ENCODE measurements around the gene SETD3.

GRCh38 chr14:99502989-99503421 lies 22.3 kb upstream of the SETD3 start:
- TF ChIP-seq POLR2A (IDR thresholded peaks at IDR 0.05) (no peak), CTCF (IDR thresholded peaks at IDR 0.05) (no peak)

Measured in upper lobe of left lung (tissue), 4 donors.